ENCODE measurements around the gene SNX19.
A peak's percentile ranks its signal among the peaks of the same experiment; 100 is the strongest.
"Not testable (repeated sequence)": the region's sequence is repeated elsewhere in the genome, so short reads cannot be mapped to it uniquely, and the experiment has no call there.

Gene SNX19

DNA sequence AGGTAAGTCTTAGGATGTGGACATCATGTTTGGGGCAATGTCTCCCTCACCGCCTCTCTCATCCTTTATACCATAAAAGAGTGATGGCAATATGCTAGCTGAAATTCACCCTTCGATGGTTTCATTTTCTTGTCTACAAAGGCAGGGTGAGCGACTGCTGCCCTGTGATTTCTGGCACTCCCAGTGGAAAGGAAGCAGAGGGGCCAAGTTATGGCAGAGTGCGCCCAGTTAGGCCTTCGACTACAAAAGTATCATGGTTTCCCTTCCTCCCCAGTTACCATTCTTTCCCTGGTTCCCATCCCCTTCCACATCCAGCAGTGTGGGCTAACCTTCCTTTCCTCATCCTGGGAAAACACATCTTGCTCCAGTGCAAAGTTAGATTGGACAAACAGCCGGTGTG, 43.8 kb downstream of the SNX19 start:
- DNase-seq, result no peak

- DNase-seq, result no peak
Observed at GRCh38 chr11:130872102-130872501, 44.2 kb downstream of the SNX19 start.

- no peak for DNase-seq
Observed at GRCh38 chr11:130871616-130872015, 44.7 kb downstream of the SNX19 start.

- no peak for DNase-seq
Observed at GRCh38 chr11:130868721-130869390, 47.4 kb downstream of the SNX19 start.

- no peak for DNase-seq
Observed at GRCh38 chr11:130868086-130868710, 48.1 kb downstream of the SNX19 start.

DNA sequence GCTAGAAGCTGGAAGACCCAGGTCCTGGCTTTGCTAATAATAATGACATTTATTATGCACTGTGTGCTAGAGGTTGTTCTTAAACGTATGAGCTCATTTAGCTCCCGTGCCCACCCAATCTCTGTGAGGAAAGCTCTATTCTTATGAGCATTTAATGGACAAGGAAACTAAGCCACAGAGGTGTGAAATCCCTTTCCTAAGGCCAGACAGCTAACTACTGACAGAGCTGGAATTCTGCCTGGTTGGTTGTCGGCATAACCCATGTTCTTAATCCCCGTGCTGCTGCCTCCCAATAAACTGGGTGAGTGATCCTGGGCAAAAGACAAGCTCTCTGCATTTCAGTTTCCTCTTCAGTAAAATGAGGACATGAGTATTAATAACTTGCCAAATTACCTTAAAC, 49.4 kb downstream of the SNX19 start:
- no peak for DNase-seq

GRCh38 chr11:130865774-130866114, 50.5 kb downstream of the SNX19 start:
- no peak for DNase-seq

GRCh38 chr11:130865091-130865773, 51.0 kb downstream of the SNX19 start:
- DNase-seq, result no peak

DNA sequence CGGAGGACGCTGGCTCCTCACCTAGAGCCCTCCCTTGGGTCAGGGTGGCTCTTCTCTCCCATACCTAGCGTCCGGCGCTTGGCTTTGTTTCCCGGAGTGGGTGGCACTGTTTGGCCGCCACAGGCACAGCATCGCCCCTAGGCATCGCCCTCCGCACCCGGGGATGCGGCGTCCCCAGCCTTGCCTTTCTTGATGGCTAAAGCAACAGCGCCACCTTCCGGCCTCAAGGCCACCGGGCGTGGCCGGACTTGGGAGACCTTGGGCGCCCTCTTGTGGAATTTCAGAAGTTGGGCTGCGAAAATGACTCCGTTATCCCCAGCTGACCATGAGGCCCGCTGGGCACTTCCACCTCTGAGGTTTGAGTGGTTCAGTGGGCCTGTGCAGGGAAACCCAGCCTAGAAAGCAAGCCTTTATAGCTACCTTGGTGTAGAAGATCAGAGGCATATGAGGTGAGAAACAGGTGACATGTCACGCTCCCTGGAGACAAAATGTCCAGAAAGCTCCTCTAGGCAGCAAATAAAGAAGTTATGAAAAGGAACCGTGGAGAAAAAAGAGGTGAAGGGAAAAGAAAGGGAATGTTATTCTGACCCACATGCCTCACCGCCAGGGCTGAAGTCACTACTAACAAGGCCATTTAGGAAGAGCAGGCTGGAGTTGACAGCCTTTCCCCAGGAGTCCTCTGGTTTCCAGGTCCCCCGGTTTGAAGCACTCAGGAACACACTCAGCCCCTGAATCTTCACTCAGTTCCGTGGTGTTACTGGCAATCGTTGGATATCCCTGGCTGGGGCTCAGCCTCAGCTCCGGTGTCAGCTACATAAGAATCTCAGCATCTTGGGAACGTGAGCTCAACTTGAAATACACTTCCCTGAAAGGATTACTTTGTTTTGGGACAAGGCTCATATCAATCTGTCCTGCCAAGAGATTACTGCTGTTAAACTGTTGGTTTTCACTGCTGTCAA, 54.1 kb downstream of the SNX19 start:
- DNase-seq, result peak; percentile 72 to 74

- DNase-seq, result no peak
Observed at GRCh38 chr11:130861283-130861682, 55.0 kb downstream of the SNX19 start.

DNA sequence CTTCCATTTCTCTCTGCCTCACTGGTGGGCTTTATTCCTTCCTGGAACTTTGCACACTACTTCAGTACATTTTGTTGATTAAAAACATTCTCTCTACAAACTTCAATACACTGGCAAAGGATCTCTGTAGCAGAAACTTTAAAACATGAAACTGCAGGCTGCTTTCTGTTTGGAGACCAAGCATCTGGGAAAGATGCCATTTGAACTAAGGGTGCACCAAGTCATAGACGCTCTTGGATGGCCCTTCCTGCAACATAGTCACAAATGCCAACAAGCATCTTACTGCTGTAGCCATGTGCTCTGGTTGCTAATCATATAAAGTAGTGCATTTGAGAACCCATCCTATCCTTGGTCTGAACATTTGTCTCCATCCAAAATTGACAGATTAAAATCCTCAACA, 56.4 kb downstream of the SNX19 start:
- DNase-seq, result no peak

- DNase-seq, result peak in 1 of 2 experiments; percentile 8
Observed at GRCh38 chr11:130858215-130858614, 58.1 kb downstream of the SNX19 start.

GRCh38 chr11:130855707-130856106, 60.6 kb downstream of the SNX19 start:
- not testable (repeated sequence) for DNase-seq

- no peak for DNase-seq
Observed at GRCh38 chr11:130854483-130854882, 61.8 kb downstream of the SNX19 start.

DNA sequence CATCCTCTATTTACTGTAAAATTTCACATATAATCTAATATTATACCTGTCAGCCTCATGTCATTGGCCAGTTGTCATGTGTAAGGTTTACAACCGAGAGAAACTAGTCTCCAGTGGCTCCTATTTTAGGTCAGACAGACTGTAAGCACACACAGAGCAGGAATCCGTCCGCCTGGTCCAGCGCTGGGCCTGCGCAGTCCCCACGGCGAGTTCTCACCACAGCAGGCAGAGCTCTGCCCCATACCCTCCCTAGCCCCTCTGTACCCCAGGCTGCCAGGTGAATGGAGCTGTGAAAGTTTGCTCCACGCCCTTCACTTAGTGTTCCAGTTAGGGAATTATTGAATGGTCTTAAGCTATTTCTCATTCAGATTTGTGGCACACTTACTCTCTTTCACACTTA, 63.7 kb downstream of the SNX19 start:
- no peak for DNase-seq

DNA sequence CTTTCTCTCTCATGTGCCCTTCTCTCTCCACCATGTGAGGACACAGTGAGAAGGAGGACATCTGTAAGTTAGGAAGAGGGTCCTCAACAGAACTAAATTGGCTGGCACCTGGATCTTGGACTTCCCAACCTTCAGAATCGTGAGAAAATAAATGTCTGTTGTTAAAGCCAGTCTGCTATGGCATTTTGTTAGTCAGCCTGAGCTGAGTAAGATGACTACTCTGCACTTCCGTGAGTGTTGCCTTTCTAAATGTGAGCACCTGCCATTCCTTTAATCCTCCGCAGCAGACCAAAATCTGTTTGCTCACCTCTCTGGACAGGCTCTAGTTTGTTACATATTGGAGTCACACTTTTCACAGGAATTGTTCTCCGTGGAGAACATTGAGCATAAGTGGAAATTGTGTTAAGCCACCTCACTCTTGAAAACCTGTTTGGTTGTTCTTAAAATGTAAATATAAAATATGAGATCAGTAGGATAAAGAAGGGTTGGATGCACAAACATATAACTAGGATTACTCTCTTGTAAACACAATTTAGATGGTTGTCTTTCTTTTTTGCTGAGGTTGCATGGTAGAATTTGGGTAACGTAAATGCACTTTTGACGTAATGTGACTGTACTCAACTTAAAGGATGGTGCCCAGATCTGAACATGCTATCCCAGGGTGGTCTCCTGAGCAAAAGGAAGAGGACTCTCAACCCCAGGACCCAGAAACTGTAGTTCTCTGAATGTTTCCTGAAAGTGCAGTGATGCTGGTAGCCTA, 65.9 kb downstream of the SNX19 start:
- DNase-seq, result no peak

GRCh38 chr11:130849215-130849568, 67.1 kb downstream of the SNX19 start:
- no peak for DNase-seq

DNA sequence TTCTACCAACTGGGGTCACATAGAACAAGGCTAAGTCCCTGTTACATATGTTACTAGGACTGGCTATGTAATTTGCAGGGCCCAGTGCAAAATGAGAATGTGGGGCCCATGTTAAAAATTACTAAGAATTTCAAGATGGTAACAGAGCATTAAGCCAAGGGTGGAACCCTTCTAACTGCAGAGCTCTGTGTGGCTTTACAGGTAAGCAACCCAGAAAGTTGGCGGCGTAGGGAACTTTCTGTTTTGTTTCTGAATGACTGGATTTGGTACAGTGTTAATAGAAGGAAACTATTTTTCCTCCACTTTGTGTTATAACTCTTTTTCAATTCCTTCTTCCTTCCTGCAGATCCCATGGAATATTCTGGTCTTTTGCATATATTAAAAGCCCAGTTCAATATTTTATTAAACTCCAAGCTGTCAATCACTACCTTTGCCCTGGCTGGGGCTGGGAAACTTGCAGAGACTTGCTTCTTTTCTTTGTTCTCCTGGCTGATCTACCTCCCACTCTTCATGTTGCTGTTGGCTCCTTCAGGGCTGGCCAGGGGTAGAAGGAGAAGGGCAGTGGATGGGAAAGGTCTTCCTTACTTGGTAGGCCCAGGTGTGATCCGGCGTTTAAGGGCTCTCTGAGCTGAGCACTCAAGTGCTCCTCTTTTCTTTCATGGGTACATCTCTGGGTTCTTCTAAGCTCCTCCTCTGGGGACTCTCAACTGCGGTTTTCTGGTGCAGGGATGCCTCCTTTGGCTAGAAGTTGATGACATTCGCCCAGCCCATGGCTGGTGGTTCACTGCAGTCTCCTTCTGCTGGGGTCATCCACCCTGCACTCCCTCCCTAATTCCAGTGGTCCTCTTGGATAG, 67.7 kb downstream of the SNX19 start:
- DNase-seq, result no peak

- DNase-seq, result no peak
Observed at GRCh38 chr11:130847517-130847916, 68.8 kb downstream of the SNX19 start.

- DNase-seq, result no peak
Observed at GRCh38 chr11:130846606-130847005, 69.7 kb downstream of the SNX19 start.

DNA sequence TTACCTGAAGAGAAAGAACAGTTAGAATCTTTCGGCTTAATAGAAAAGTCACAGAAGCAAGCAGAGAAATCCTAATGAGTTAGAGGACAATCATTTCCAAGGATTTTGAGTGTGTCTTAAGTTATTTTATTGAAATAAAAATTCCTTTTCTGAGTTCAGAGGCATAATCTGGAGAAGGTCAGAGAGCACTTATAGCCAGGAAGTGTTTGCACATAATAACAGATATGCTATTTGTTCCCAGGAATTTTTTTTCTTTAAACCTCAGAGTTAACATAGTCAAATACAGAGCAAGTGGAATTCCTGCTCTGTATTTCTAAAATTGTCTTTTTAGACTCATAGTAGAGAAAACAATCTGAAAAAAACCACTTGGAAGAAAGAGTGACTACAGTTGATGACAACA, 74.3 kb downstream of the SNX19 start:
- DNase-seq, result no peak

DNA sequence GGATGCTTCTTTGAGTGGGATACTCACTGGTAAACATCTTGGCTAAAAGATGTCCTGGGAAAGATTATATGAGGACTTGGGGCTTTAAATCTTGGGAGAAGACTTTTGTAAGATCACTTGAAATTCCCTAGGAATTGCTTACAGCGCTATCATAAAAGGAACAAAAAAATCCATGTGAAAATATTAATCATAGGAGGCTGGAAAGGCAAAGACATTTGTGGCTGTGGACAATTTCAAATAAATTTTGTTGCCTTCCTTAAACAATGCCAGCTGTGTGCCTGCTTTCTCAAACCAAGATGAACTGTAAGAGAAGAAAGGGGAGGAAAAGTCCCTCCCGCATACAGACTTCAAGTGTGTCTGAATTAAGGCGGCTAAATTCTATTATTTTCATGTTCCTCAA, 75.6 kb downstream of the SNX19 start:
- DNase-seq, result no peak

Measured in AML-193 (cell line).